ENCODE data around the gene ACTL9.

ACTL9 gene

DNA sequence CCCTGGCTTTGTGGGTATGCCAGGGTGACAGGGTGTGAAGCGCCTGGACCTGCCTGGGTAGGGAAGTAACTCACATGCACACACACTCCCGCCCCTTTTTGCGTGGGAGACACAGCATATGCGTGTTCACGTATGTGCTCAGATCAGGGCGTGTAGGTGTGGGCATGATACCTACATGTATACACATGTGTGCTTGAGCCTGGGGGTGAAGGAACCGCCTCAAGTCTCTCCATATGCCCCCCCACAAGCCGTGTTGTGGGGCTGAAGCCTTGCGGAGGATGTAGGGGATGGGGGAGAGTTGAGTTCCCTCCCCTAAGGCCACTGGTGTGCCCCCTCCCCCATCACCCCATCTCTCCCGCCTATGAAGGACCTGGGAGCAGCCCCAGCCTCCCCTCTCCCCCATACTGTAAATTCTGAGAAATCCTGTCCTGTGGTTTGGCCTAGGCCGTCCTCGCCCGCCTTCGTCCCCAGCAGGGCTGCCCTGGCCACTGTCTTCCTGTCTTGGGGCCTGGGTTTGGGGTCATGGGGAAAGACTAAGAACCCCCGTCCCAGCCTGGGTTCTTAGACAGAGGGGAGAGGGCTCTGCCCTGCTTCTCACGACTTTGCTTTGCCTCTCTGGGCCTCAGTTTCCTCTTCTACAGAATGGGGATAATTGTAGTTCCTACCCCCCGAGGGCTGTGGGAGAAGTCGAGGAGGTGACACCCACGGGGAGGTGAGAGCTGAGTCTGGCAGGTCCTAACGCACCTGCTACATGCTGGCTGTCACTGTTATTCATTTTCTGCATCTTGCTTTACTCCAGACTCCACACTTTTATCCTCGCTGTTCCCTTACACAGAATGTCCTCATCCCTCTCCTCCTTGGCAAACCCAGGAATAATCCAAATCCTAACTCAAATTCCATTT lies 14.3 kb downstream of the ACTL9 start:
- DNase-seq (ENCODE audit: low read depth in 2 of 2) = no peak

DNA sequence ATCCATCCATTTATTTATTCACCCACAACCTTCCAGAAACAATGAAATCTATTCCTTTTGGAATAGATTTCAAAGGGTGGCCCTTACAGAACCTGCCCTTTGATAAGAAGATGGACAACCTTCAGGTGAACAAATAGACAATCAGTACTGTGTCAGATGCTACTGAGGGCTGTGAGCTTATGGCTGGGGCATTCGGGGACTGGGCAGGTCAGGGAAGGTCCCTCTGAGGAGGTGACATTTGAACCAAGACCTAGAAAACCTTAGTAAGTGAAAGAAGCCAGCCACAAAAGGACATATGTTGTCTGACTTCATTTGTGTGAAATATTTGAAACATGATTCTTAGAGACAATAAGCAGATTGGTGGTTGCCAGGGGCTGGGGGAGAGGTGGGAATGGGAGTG lies 15.7 kb downstream of the ACTL9 start:
- DNase-seq (ENCODE audit: low read depth in 2 of 2) = no peak

DNA sequence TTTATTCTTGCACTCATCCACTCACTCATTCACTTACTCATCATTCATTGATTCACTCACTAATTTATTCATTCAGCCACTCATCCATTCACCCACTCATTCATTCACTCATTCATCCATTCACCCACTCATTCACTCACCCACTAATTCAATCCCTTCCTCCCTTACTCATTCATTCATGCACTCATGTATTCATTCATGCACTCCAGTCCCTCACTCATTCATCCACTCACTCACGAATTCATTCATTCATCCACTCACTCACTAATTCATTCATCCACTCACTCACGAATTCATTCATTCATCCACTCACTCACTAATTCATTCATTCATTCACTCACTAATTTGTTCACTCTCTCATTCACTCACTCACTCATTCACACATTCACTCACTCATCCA lies 16.1 kb downstream of the ACTL9 start:
- no peak for DNase-seq (ENCODE audit: low read depth in 2 of 2)

DNA sequence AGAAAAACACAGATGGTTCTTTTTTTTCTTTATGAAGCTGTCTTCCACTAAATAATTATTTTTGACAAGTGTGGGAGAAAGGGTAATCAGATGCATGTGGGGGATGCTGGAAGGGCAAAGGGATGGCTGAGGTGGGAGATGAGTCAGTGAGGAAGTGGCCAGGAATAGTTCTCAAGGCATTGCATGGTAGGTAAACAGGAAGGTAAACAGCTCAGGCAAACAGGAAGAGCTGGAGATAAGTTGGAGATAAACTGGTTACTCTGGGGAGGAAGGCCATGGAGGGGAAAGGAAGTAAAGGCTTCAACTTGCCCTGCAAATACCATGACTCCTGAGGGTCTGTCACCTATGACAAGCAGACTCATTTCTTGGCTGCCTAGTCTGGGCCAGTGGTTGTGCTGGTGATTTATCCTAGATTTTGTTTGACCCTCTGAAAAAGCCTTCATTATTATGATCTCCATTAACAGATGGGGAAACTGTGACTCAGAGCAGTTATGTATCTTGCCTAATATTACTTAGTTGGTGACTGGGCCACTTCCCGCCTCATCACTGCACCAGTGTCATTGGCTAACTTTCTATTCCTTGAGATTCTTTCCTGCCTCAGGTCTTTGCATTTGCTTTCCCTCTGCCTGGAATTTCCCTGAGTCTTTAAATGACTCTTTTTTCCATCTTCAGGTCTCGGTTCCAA lies 17.1 kb downstream of the ACTL9 start:
- DNase-seq (ENCODE audit: low read depth in 2 of 2) = no peak

DNA sequence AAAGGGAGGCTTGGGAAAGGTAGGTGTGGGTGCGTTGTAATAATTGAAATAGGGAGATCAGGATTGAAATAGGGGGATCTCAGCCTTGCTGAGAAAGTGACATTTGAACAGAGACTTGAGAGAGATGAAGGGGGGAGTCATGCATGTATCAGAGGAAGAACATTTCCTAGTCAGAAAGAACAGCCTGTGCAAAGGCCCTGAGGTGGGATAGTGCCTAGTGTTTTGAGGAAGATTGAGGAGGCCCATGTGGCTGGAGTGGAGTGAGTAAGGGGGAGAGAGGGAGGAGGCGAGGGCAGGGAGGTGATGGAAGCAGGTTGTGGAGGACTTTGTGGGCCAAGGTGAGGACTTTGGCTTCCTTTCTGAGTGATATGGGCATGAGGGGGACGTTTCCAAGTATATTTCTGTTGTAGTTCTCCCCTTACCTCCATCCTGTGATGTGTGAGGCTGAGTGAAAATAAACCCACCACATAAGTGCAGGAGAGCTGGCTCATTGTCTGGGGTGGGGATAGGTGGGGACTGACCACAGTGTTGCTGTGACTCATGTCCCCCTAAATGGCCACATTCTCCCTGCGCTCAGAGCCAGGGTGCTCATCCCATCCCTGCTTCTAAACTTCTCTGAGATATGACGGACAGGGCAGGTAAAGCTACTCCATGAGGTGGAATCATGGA lies 17.8 kb downstream of the ACTL9 start:
- no peak for DNase-seq (ENCODE audit: low read depth in 2 of 2)

DNA sequence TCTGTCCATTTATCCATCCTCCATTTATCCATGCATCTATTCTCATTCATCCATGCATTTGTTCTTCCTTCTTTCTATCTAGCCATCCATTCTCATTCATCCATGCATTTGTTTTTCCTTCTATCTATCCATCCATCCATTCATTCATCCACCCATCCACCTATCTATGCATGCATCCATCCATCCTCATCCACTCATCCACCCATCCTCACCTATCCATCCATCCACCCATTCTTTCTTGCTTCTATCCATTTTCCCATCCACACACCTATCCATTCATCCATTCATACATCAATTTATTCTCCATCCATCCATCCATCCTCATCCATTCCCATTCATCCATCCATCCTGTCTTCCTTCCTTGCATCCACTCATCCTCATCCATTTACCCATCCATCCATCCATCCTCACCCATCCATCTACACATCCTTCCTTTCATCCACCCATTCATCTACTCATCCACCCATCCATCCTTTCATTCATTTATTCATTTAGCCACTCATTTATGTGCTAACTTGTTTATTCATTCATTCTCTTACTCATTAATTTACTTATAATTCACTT lies 20.3 kb downstream of the ACTL9 start:
- no peak for DNase-seq (ENCODE audit: low read depth in 2 of 2)

DNA sequence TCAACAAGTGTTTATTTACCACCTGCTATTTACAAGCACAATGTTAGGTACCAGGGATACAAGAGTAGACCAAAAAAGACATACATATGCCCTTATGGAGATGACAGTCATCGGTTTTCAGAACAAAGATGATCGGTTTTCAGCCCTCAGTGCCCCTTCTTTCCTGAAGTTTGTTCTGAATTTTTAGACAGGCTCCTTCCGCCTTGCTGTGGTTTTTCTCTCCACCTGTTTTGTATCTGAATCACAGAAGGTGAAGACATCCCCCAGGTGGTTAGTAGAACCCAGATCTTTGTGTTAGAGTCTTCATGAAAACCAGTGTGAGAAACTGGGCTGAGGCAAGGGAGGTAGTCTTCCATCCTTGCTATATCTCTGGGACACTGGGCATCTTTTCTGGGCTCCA lies 23.5 kb downstream of the ACTL9 start:
- DNase-seq (ENCODE audit: low read depth in 2 of 2) = no peak

DNA sequence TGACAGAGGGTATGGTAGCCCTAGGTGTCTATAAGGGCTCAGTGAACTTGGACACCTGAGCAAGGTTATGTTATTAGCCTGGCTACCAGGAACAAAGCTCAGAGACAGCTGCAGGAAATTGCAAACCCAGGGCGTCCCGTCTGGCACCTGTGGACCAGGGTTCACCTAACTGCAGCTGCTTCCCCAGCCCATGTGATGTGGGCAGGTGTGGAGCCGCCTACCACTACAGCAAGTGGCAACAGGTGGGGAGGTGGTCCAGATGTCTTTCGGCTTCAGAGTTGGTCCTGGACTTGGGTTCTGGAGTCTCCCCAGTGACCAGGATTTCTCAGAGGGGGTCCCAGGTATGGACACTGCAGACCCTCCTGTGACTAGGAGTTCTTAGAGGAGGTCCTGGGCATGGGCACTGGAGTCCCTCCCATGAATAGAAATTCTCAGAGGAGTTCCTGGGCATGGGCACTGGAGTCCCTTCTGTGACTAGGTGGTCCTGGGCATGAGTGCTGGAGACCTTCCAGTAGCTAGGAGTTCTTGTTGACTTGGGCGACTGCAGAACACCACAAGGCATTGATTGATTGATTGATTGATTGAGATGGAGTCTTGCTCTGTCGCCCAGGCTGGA lies 25.2 kb downstream of the ACTL9 start:
- DNase-seq (ENCODE audit: low read depth in 2 of 2) = no peak

DNA sequence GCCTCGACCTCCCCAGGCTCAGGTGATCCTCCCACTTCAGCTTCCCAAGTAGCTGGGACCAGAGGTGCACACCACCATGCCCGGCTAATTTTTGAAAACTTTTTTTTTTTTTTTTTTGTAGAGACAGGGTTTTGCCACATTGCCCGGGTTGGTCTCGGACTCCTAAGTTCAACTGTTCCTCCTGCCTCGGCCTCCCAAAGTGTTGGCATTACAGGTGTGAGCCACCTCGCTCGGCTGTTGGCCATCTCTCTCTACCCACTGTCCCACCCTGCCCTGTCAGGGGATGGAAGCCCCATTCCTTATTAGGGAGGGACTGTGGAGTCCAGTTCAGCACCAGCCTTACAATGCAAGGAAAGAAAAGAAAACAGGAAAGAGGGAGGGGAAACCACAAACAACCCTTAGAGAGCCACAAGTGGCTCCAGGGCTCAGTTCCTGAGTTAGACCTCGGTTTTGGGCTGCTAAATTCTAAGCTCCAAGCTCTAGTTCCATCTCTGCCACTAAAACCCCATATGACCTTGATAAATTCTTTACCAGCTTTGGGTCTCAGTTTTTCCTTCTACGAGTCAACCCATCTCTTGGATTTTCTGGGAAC lies 31.7 kb downstream of the ACTL9 start:
- DNase-seq (ENCODE audit: low read depth in 2 of 2) = no peak

DNA sequence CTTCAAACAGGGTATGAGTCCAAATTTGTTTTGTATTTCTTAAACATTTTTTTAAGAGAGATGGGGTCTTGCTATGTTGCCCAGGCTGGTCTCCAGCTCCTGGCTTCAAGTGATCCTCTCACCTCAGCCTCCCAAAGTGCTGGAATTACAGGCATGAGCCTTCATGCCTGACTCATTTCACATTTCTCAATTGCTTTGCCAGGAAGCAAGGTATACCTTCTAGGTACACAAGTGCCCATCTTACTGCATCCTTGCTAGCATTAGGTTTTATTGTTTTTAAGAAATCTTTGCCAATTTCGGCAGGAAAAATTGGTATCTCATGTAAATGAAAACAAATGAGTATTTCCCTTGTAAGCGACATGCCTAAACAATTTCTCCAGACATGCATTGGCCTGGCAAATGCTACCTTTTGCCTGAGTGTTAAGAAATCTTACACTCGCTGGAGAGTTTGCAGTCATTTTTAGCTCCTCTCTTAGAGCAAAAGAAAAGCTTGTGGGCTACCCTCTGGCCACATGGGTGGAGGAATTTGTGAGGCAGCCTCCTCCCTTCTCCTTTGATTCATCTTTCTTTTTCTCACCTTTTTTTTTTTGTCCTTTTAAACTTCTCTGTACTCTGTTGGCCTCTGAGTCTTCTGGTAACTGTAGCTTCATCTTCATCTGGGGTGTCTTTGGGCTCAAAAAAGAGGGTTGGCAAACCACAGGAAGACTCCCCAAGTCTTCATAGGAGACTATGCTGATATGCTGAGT lies 33.0 kb downstream of the ACTL9 start:
- no peak for DNase-seq (ENCODE audit: low read depth in 2 of 2)

DNA sequence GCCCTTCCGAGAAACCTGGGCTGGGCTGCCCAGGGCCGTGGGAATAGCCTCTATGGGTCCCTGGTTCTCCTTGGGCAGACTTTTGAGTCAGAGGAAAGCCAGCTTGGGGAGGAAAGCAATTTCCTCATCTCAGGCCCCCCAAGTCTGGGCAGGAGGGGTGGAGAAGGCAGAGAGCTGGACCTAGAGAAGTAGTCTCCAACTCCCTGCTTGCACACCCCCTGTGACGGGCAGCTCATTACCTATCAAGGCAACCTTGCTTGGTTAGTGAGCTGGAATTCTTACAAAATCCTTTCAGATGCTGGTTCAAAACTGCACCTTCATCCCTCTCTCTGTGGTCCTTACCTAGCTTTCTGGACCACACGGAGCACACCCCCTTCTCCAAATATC lies 33.9 kb downstream of the ACTL9 start:
- DNase-seq (ENCODE audit: low read depth in 2 of 2) = no peak

DNA sequence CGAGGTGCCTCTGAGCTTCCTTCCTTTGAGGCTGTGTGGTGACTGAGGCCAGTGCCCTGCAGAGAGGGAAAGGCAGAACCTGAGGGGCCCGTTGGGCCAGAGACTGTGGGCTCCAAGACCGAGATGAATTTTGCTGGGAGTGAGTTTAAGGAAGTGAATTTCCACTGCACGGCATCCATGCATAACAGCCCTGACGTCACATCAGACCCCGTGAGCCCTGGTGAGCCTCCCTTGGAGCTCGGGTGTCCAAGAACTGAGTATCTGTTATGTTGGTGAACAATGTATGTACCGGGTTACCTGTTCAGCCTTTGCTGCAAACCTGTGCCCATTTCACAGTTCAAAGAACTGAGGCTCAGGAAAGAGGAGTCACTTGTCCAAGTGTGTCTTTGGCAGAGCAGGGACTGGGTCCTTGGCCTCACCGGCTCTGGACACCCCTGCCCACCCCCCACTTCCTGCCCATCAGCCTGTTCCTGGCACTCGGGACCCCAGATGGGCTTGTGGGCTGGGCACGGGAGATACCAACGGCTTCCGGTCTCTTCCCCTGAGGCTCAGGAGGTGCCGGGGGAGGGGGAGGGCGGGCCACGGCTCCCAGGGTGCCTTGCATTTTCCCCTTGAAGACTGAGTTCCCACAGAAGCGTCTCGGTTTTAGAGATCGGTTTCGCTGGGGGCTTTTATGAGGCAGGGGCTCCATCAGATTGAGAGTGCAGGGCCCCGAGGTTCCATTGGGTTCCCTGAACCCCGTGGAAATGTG lies 34.5 kb downstream of the ACTL9 start:
- DNase-seq (ENCODE audit: low read depth in 2 of 2) = no peak

DNA sequence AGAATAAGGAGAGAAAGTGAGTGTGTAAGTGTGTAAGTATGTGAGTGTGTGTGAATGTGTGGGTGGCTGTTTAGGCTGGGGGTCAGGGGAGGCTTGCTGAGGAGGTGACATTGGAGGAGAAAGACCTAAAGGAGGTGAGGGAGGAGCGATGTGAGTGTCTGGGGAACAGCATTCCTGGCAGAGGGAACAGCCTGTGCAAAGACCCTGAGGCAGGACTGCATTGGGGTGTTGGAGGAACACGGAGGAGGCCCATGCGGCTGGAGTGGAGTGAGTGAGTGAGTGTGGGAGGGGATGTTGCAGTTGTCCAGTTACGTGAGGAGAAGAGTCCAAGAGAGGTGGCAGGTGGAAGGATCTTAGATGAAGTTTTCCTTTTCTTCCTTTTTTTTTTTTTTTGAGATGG lies 36.3 kb downstream of the ACTL9 start:
- no peak for DNase-seq (ENCODE audit: low read depth in 2 of 2)

DNA sequence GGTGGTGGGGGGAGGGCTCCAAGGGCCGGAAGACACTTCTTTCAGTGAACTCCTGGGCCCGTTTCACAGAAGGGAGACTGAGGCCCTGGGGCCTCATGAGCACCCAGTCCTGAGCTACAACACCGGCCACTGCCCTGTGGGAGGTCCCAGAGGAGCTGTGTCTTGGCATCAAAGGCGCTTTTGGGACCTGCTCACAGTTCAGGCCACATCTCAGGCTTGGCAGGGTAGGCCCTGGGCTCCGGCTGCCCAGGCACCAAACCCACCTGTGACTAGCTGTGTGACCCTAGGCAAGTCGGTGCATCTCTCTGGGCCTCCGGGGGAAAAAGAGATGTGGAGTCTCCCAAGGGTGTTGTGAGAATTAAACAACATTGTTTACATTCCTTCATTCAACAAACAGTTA lies 38.7 kb downstream of the ACTL9 start:
- no peak for DNase-seq (ENCODE audit: low read depth in 2 of 2)

DNA sequence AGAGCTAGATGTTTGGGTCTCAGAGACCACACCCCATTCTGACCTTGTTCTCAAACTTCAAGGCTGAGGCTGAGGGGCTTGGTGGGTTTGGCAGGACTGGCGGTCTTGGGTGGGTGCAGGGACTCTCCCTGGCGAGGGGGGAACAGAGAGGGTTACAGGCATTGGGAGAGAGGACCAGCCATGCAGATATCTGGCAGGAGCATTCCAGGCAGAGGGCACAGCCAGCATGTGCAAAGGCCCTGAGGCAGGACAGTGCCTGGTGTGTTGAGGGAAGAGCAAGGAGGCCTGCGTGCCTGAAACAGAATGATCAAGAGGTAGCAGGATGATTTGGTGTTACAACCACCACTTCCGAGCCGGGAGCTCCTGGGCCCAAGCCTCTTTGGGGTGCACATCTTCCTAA lies 40.7 kb downstream of the ACTL9 start:
- DNase-seq (ENCODE audit: low read depth in 2 of 2) = no peak

DNA sequence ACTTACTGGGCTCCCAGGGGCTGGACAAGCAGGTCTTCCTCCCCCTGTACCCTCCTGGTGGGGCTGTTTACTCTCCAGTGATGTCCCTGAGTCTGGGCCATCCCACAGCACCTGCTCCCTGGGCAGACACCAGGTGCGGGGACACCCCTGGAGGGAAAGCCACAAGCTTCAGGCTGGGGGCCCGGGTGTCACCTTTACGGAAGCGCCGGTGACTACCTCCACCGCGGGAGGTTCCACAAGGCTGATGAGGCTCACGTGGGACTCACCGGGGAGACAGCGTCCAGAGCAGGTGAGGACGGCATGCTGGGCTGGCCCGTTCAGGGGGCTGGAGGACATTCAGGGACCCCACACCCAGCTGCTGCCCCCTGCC lies 43.3 kb downstream of the ACTL9 start:
- no peak for DNase-seq (ENCODE audit: low read depth in 2 of 2)

DNA sequence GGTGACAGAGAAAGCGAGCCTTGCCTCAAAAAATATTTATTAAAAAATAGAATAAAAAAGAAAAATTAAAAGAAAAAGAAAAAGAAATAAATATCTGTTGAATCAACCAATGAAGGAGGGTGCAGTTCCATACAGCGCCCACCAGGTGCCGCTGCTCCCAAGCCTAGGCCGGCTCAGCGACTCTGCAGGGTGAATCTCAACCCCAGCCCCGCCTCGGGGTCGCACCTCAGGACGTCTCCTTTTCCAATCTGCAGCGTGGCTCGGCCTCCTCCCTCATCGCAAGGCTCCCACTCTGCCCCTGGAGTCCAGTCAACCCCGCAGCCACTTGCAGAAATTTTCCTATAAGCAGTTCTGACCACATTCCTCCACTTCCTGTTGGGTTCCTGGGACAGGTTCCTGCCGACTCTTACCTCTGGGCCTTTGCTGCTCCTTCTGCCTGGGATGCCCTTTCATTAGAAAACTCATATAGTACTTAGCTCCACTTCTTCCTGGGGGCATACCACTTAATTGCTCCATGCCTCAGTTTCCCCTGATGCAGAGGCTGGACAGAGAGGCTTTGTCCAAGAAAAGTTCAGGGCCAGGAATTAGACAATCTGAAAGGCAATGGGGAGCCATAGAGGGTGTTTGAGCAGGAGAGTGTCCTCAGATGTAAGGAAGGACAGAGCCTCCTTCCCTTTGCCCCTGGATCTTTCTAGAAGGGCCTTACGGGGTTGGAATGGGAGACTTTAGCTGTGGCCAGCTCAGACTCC lies 43.8 kb downstream of the ACTL9 start:
- DNase-seq (ENCODE audit: low read depth in 2 of 2) = peak; percentile 63 to 66

DNA sequence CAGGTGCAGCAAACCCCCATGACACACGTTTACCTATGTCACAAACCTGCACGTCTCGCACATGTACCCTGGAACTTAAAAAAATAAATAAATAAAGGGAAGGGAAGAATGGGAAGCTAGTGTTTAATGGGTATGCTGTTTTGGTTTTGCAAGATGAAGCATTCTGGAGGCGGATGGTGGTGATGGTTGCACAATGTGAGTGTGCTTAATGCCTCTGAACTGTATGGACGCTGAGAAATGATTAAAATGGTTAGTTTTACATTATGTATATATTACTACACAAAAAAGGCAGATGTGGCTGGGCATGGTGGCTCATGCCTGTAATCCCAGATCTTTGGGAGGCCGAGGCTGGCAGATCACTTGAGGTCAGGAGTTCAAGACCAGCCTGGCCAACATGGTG lies 50.4 kb downstream of the ACTL9 start:
- no peak for DNase-seq (ENCODE audit: low read depth in 2 of 2)

All from stimulated activated CD4-positive, alpha-beta T cell treated with anti-CD3 and anti-CD28 coated beads, Interleukin-1b, Interleukin-23, amount 100 ng/mL, for 4 hours (primary cell).